HEK293 (cell line): Measurements from ENCODE around the gene ZNF536.
A peak's percentile ranks its signal among the peaks of the same experiment; 100 is the strongest.

Experiments used
- CTCF ChIA-PET: fragments of 350-600 bp; formaldehyde crosslinking; extraction: SDS; loops from one replicate; lab custom pipeline; 2021; ENCODE audit warnings: antibody characterized with exemption; lab: Yijun Ruan, JAX
- POLR2A ChIA-PET: fragments of 300-600 bp; formaldehyde crosslinking; extraction: SDS; loops from one replicate; lab custom pipeline; 2020; ENCODE audit warnings: antibody characterized with exemption, inconsistent platforms; lab: Yijun Ruan, JAX
- H3K27ac ChIP-seq: fragments of 200-500 bp; sonication (Bioruptor generic); 2 replicates; pipeline ENCODE4 v1.5.1; 2014; ENCODE audit warnings: low read depth, low read length, control low read depth, inconsistent platforms; ENCODE audit errors: extremely low read depth
- H3K36me3 ChIP-seq, 2 experiments: fragments of 200-500 bp in 1 of 2; sonication (Bioruptor generic) in 1 of 2; 1 replicate in 1 of 2; 2 replicates in 1 of 2; pipeline ENCODE4 v1.5.1; 2014 to 2017; ENCODE audit warnings: inconsistent platforms in 2 of 2, low read length in 2 of 2; ENCODE audit not compliant: control insufficient read depth in 2 of 2, insufficient read depth in 1 of 2
- H3K4me1 ChIP-seq: fragments of 200-500 bp; sonication (Bioruptor generic); 2 replicates; pipeline ENCODE4 v1.5.1; 2014; ENCODE audit warnings: mild to moderate bottlenecking, low read length, inconsistent platforms; ENCODE audit not compliant: control insufficient read depth, insufficient read depth
- H3K4me3 ChIP-seq: 2 replicates; pipeline ENCODE4 v1.5.1; 2011; ENCODE audit warnings: low read depth, mild to moderate bottlenecking, control low read depth, low read length, moderate library complexity
- H3K9me3 ChIP-seq: fragments of 200-500 bp; sonication (Bioruptor generic); 2 replicates; pipeline ENCODE4 v1.5.1; 2014; ENCODE audit warnings: low read depth, low read length, inconsistent platforms; ENCODE audit not compliant: control insufficient read depth, insufficient read depth
- AEBP2 ChIP-seq: fragments of 450-650 bp; formaldehyde crosslinking; IDR thresholded peaks from 2 replicates; pipeline ENCODE4 v1.5.1; 2016; ENCODE audit warnings: missing biosample characterization, missing genetic modification characterization, borderline replicate concordance
- GFI1B ChIP-seq: fragments of 450-650 bp; formaldehyde crosslinking; IDR thresholded peaks from 2 replicates; pipeline ENCODE4 v1.5.1; 2016; ENCODE audit warnings: missing biosample characterization, missing genetic modification characterization
- KLF16 ChIP-seq: fragments of 450-650 bp; formaldehyde crosslinking; IDR thresholded peaks from 2 replicates; pipeline ENCODE4 v1.5.1; 2017; ENCODE audit warnings: missing biosample characterization, missing genetic modification characterization
- KLF8 ChIP-seq: fragments of 450-650 bp; formaldehyde crosslinking; IDR thresholded peaks from 2 replicates; pipeline ENCODE4 v1.5.1; 2016; ENCODE audit warnings: missing biosample characterization, missing genetic modification characterization
- PRDM2 ChIP-seq: fragments of 450-650 bp; formaldehyde crosslinking; IDR thresholded peaks from 2 replicates; pipeline ENCODE4 v1.5.1; 2016; ENCODE audit warnings: missing biosample characterization, missing genetic modification characterization, borderline replicate concordance
- SCRT1 ChIP-seq: fragments of 450-650 bp; formaldehyde crosslinking; IDR thresholded peaks from 2 replicates; pipeline ENCODE4 v1.5.1; 2016; ENCODE audit warnings: missing biosample characterization, missing genetic modification characterization, borderline replicate concordance
- TRIM28 ChIP-seq: IDR thresholded peaks from 2 replicates; pipeline ENCODE4 v1.6.1; 2011; ENCODE audit warnings: low read length, control low read depth, borderline replicate concordance
- ZBTB8A ChIP-seq: fragments of 450-650 bp; formaldehyde crosslinking; IDR thresholded peaks from 2 replicates; pipeline ENCODE4 v1.5.1; 2016; ENCODE audit warnings: missing biosample characterization, missing genetic modification characterization
- ZFHX2 ChIP-seq: fragments of 450-650 bp; formaldehyde crosslinking; conservative IDR thresholded peaks from 2 replicates; pipeline ENCODE4 v1.5.1; 2016; ENCODE audit warnings: missing biosample characterization, missing genetic modification characterization
- ZFP3 ChIP-seq: fragments of 450-650 bp; formaldehyde crosslinking; IDR thresholded peaks from 2 replicates; pipeline ENCODE4 v1.5.1; 2016; ENCODE audit warnings: low read depth, missing biosample characterization, missing genetic modification characterization
- ZFP41 ChIP-seq: fragments of 450-650 bp; formaldehyde crosslinking; IDR thresholded peaks from 2 replicates; pipeline ENCODE4 v1.5.1; 2016; ENCODE audit warnings: missing biosample characterization, missing genetic modification characterization, borderline replicate concordance
- ZNF10 ChIP-seq: fragments of 450-650 bp; formaldehyde crosslinking; IDR thresholded peaks from 2 replicates; pipeline ENCODE4 v1.5.1; 2017; ENCODE audit warnings: missing biosample characterization, missing genetic modification characterization
- ZNF112 ChIP-seq: fragments of 450-650 bp; formaldehyde crosslinking; IDR thresholded peaks from 2 replicates; pipeline ENCODE4 v1.5.0; 2017; ENCODE audit warnings: missing biosample characterization, missing genetic modification characterization
- ZNF138 ChIP-seq: fragments of 450-650 bp; formaldehyde crosslinking; IDR thresholded peaks from 2 replicates; pipeline ENCODE4 v1.5.1; 2016; ENCODE audit warnings: missing biosample characterization, missing genetic modification characterization, borderline replicate concordance
- ZNF292 ChIP-seq: fragments of 450-650 bp; formaldehyde crosslinking; IDR thresholded peaks from 2 replicates; pipeline ENCODE4 v1.5.1; 2016; ENCODE audit warnings: low read depth, missing biosample characterization, missing genetic modification characterization, borderline replicate concordance
- ZNF48 ChIP-seq: fragments of 450-650 bp; formaldehyde crosslinking; IDR thresholded peaks from 2 replicates; pipeline ENCODE4 v1.5.1; 2016; ENCODE audit warnings: missing biosample characterization, missing genetic modification characterization
- ZNF571 ChIP-seq: fragments of 450-650 bp; formaldehyde crosslinking; IDR thresholded peaks from 2 replicates; pipeline ENCODE4 v1.5.0; 2017; ENCODE audit warnings: missing biosample characterization, missing genetic modification characterization
- ZNF585B ChIP-seq: fragments of 450-650 bp; formaldehyde crosslinking; IDR thresholded peaks from 2 replicates; pipeline ENCODE4 v1.5.1; 2016; ENCODE audit warnings: missing biosample characterization, missing genetic modification characterization
- ZNF747 ChIP-seq: fragments of 450-650 bp; formaldehyde crosslinking; IDR thresholded peaks from 2 replicates; pipeline ENCODE4 v1.5.1; 2016; ENCODE audit warnings: missing biosample characterization, missing genetic modification characterization
- ZNF830 ChIP-seq: fragments of 450-650 bp; IDR thresholded peaks from 2 replicates; pipeline ENCODE4 v1.5.0; 2018; ENCODE audit warnings: missing biosample characterization, missing genetic modification characterization, low read depth, mild to moderate bottlenecking, moderate library complexity
- ZSCAN16 ChIP-seq: fragments of 450-650 bp; formaldehyde crosslinking; IDR thresholded peaks from 2 replicates; pipeline ENCODE4 v1.5.1; 2016; ENCODE audit warnings: missing biosample characterization, missing genetic modification characterization

ZNF536 gene

GRCh38 chr19:30516111-30516510 is 143.9 kb downstream of the ZNF536 start:
- ChIA-PET CTCF (no interaction called here), POLR2A (no interaction called here)
- Histone ChIP-seq H3K9me3 (no peaks in the 10 kb centered on the region), H3K4me1 (peaks cover 15% of the 10 kb centered on the region)
- TF ChIP-seq ZNF112 (no peak), ZFP3 (tag by site-specific recombination) (no peak), ZBTB8A (tag by site-specific recombination) (no peak), PRDM2 (tag by site-specific recombination) (no peak), ZNF747 (tag by site-specific recombination) (no peak), ZNF10 (tag by site-specific recombination) (no peak), GFI1B (tag by site-specific recombination) (no peak), ZNF292 (tag by site-specific recombination) (no peak), AEBP2 (tag by site-specific recombination) (no peak), KLF8 (no peak), ZNF571 (tag by site-specific recombination) (no peak), KLF16 (tag by site-specific recombination) (no peak), ZNF830 (tag by site-specific recombination) (no peak), ZNF48 (tag by site-specific recombination) (no peak), TRIM28 (no peak), ZNF138 (tag by site-specific recombination) (no peak), ZSCAN16 (tag by site-specific recombination) (no peak), SCRT1 (no peak), ZNF585B (tag by site-specific recombination) (no peak), ZFP41 (tag by site-specific recombination) (no peak)
- TF ChIP-seq, all 188 proteins: peak for 0
- no peaks in the 10 kb centered on the region; a peak in 1 of 3 replicates for H3K36me3 ChIP-seq
- no peak overlapping the region for H3K4me3 ChIP-seq
- H3K27ac ChIP-seq = no peak overlapping the region

GRCh38 chr19:30516531-30516930 is 144.3 kb downstream of the ZNF536 start:
- H3K4me1 ChIP-seq = peaks cover 15% of the 10 kb centered on the region
- no peak overlapping the region for H3K27ac ChIP-seq
- no peaks in the 10 kb centered on the region; a peak in 1 of 3 replicates for H3K36me3 ChIP-seq
- no peaks in the 10 kb centered on the region for H3K9me3 ChIP-seq
- 0 out of 2 replicates have a peak, but pooled peaks have one; percentile 17 for TF ChIP-seq ZFHX2 (tag by site-specific recombination)
- no peak for TF ChIP-seq ZNF138 (tag by site-specific recombination)
- CTCF ChIA-PET = no interaction called here
- POLR2A ChIA-PET = no interaction called here
- no peak overlapping the region for H3K4me3 ChIP-seq
